B cell (primary cell): ENCODE measurements around the gene PSTPIP1. TPM values are rescaled to one million over a fixed set of nuclear protein-coding genes. Genes with fewer than 3 reads are reported as not detected.
A peak's percentile ranks its signal among the peaks of the same experiment; 100 is the strongest.

Source experiments
- ATAC-seq: fragments of 200-7000 bp; cut with Tn5 transposase; one replicate; pipeline ENCODE4 v1.10.0; 2021; ENCODE audit warnings: low read depth, mild to moderate bottlenecking, moderate number of reproducible peaks, moderate library complexity
- CTCF ChIA-PET: fragments of 350-600 bp; sonication (Branson Sonifier 250); formaldehyde crosslinking; loops from one replicate; lab custom pipeline; 2021; ENCODE audit warnings: antibody characterized with exemption, inconsistent platforms; lab: Charles Lee
- POLR2A ChIA-PET: fragments of 350-600 bp; sonication (Branson Sonifier 250); formaldehyde crosslinking; loops from one replicate; lab custom pipeline; 2021; ENCODE audit warnings: antibody characterized with exemption; lab: Charles Lee
- DNase-seq: peaks from one replicate; pipeline ENCODE4 v3.0.0; 2013
- H2AFZ ChIP-seq: 2 replicates; pipeline ENCODE4 v1.6.1; 2012; ENCODE audit warnings: mild to moderate bottlenecking, low read depth, low read length; ENCODE audit not compliant: insufficient read depth, poor library complexity, severe bottlenecking
- H3K27ac ChIP-seq, 2 donors: 1 replicate in 1 of 2; 2 replicates in 1 of 2; pipeline ENCODE4 v1.5.1; 2012 to 2013; ENCODE audit warnings: low read length in 2 of 2, mild to moderate bottlenecking in 2 of 2, moderate library complexity in 1 of 2
- H3K27me3 ChIP-seq, 4 experiments: fragments of 200-600 bp in 1 of 4; sonication (generic) in 1 of 4; replicated peaks in 1 of 4; 1 replicate in 2 of 4; 2 replicates in 2 of 4; pipeline versions ENCODE4 v1.6.1 to v1.7.0; 2013 to 2016; ENCODE audit warnings: low read length in 3 of 4, mild to moderate bottlenecking in 2 of 4, mixed read lengths in 1 of 4, moderate library complexity in 1 of 4; ENCODE audit not compliant: insufficient read depth in 4 of 4, control insufficient read depth in 3 of 4; ENCODE audit errors: control extremely low read depth in 1 of 4
- H3K36me3 ChIP-seq, 2 experiments: replicated peaks in 1 of 2; 1 replicate in 1 of 2; 2 replicates in 1 of 2; pipeline versions ENCODE4 v1.6.1 to v1.7.1; 2013; ENCODE audit warnings: low read length in 1 of 2; ENCODE audit not compliant: insufficient read depth in 2 of 2, control insufficient read depth in 1 of 2; ENCODE audit errors: control extremely low read depth in 1 of 2, extremely low read depth in 1 of 2
- H3K4me1 ChIP-seq, 2 donors: fragments of 200-600 bp in 1 of 2; sonication (generic) in 1 of 2; 1 replicate in 1 of 2; 2 replicates in 1 of 2; pipeline versions ENCODE4 v1.5.1 to v1.6.1; 2013 to 2017; ENCODE audit warnings: low read length in 2 of 2; ENCODE audit not compliant: control insufficient read depth in 2 of 2, insufficient read depth in 2 of 2
- H3K4me2 ChIP-seq: replicated peaks from 2 replicates; pipeline ENCODE3; 2012; ENCODE audit warnings: mild to moderate bottlenecking, low read depth, low read length; ENCODE audit not compliant: poor library complexity, severe bottlenecking
- H3K4me3 ChIP-seq, 5 experiments: fragments of 200-600 bp in 1 of 5; sonication (generic) in 1 of 5; 1 replicate in 3 of 5; 2 replicates in 2 of 5; pipeline versions ENCODE4 v1.5.1 to v1.7.0; 2011 to 2016; ENCODE audit warnings: low read length in 4 of 5, mild to moderate bottlenecking in 4 of 5, low read depth in 2 of 5, control low read depth in 1 of 5, moderate library complexity in 1 of 5; ENCODE audit not compliant: insufficient read depth in 1 of 5; ENCODE audit errors: control extremely low read depth in 1 of 5, extremely low read depth in 1 of 5
- H3K79me2 ChIP-seq: fragments of 200-600 bp; sonication (generic); one replicate; pipeline ENCODE4 v1.6.0; 2016; ENCODE audit warnings: low read length; ENCODE audit not compliant: control insufficient read depth, insufficient read depth
- H3K9ac ChIP-seq: fragments of 200-600 bp; sonication (generic); 2 replicates; pipeline ENCODE4 v1.6.1; 2017; ENCODE audit warnings: mild to moderate bottlenecking, low read length, moderate library complexity
- H3K9me3 ChIP-seq, 3 donors: one replicate each; pipeline versions ENCODE4 v1.6.1 to v1.7.1; 2013; ENCODE audit warnings: low read length in 2 of 3; ENCODE audit not compliant: control insufficient read depth in 2 of 3, insufficient read depth in 1 of 3; ENCODE audit errors: control extremely low read depth in 1 of 3
- H4K20me1 ChIP-seq: 2 replicates; pipeline ENCODE4 v1.6.0; 2012; ENCODE audit warnings: mild to moderate bottlenecking, low read length; ENCODE audit not compliant: insufficient read depth, control insufficient read depth, poor library complexity, severe bottlenecking
- H3K27ac Mint-ChIP-seq: one replicate; pipeline ENCODE4 v1.8.0; 2021; ENCODE audit warnings: mixed read lengths
- H3K27me3 Mint-ChIP-seq: one replicate; pipeline ENCODE4 v1.8.0; 2021; ENCODE audit warnings: mixed read lengths
- H3K4me1 Mint-ChIP-seq: one replicate; pipeline ENCODE4 v1.8.0; 2021; ENCODE audit warnings: mixed read lengths
- H3K4me3 Mint-ChIP-seq: one replicate; pipeline ENCODE4 v1.8.0; 2021; ENCODE audit warnings: mixed read lengths
- H3K9me3 Mint-ChIP-seq: one replicate; pipeline ENCODE4 v1.8.0; 2022; ENCODE audit warnings: mixed read lengths; ENCODE audit not compliant: insufficient read depth
- EZH2 ChIP-seq: IDR thresholded peaks from 2 replicates; pipeline ENCODE4 v1.6.1; 2012; ENCODE audit warnings: borderline replicate concordance, low read depth, mild to moderate bottlenecking, moderate library complexity, low read length; ENCODE audit not compliant: insufficient read depth, poor library complexity, severe bottlenecking
- WGBS: methylation state at CpG from one replicate; pipeline ENCODE4 v1.1.5; 2013; ENCODE audit warnings: missing lambda C conversion rate; ENCODE audit not compliant: insufficient coverage; 5-methylcytosine and 5-hydroxymethylcytosine counted together
- intact Hi-C: fragments of 100-400 bp; cut with micrococcal nuclease; formaldehyde crosslinking; loops from one replicate; pipeline ENCODE4 v1.10.0; 2022
- polyA plus RNA-seq: library from polyadenylated mRNA; depleted of rRNA; stranded (reverse); fragments of >200 nt; gene quantifications from 2 replicates; pipeline ENCODE4 v1.2.3, GENCODE V29; 2012
- total RNA-seq, 2 donors: library from RNA; stranded (reverse); fragments of 120-200 nt in 1 of 2; gene quantifications; 1 replicate in 1 of 2; 2 replicates in 1 of 2; pipeline versions ENCODE4 v1.2.3 to v1.2.4, GENCODE V29; 2013 to 2022
- TF ChIP-seq, protein P1 (sequence below): fragments of 200-600 bp; IDR thresholded peaks from one replicate; pipeline ENCODE4 v1.8.0; 2022; ENCODE audit warnings: antibody characterized with exemption, mild to moderate bottlenecking

PSTPIP1 gene
- total and polyA plus RNA-seq, 2 donors (not counting 1 experiment from before 2014, with no cell fraction given): 69.0 to 79.3 TPM

GRCh38 chr15:76988867-76989780, 5.8 kb upstream of the PSTPIP1 start:
- Mint-ChIP-seq H3K9me3 (no peaks in the 10 kb centered on the region), H3K27ac (peak overlapping the region; percentile 89), H3K4me3 (peak overlapping the region; percentile 50), H3K27me3 (no peaks in the 10 kb centered on the region), H3K4me1 (peaks cover 32% of the 10 kb centered on the region)
- peaks cover 19 to 26% of the 10 kb centered on the region in 2 donors for H3K4me1 ChIP-seq
- intact Hi-C loops: no loop called here
- no peak overlapping the region for H3K27ac ChIP-seq
- peak overlapping the region; percentile 49 for H3K4me2 ChIP-seq
- H3K27me3 ChIP-seq: no peaks in the 10 kb centered on the region
- 90% methylated on average over 9 of the region's 12 CpGs for WGBS
- H3K9ac ChIP-seq: peak overlapping the region; percentile 35
- H4K20me1 ChIP-seq: no peaks in the 10 kb centered on the region
- no peaks in the 10 kb centered on the region for H3K79me2 ChIP-seq
- peak overlapping the region; percentile 67 for H2AFZ ChIP-seq
- ATAC-seq: no peak
- no peaks in the 10 kb centered on the region for H3K36me3 ChIP-seq
- no peak for DNase-seq
- no peaks in the 10 kb centered on the region for H3K9me3 ChIP-seq
- POLR2A ChIA-PET: no interaction called here
- CTCF ChIA-PET: interaction anchor here (1.5 to 1.6 kb wide), 3 partner anchors 15 to 84 kb away, joined by 4 to 7 read pairs (median 5); partner anchors contain the start of gene SCAPER
- no peak for TF ChIP-seq EZH2
- TF ChIP-seq, protein P1, sequence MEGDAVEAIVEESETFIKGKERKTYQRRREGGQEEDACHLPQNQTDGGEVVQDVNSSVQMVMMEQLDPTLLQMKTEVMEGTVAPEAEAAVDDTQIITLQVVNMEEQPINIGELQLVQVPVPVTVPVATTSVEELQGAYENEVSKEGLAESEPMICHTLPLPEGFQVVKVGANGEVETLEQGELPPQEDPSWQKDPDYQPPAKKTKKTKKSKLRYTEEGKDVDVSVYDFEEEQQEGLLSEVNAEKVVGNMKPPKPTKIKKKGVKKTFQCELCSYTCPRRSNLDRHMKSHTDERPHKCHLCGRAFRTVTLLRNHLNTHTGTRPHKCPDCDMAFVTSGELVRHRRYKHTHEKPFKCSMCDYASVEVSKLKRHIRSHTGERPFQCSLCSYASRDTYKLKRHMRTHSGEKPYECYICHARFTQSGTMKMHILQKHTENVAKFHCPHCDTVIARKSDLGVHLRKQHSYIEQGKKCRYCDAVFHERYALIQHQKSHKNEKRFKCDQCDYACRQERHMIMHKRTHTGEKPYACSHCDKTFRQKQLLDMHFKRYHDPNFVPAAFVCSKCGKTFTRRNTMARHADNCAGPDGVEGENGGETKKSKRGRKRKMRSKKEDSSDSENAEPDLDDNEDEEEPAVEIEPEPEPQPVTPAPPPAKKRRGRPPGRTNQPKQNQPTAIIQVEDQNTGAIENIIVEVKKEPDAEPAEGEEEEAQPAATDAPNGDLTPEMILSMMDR: no peak
- H3K4me3 ChIP-seq: no peak overlapping the region

GRCh38 chr15:76991048-76991447, 3.9 kb upstream of the PSTPIP1 start:
- Histone ChIP-seq H3K36me3 (no peaks in the 10 kb centered on the region), H3K4me2 (no peak overlapping the region), H3K79me2 (peaks cover 19% of the 10 kb centered on the region), H3K4me1 (peaks cover 33 to 45% of the 10 kb centered on the region in 2 donors), H2AFZ (no peak overlapping the region), H3K9me3 (no peaks in the 10 kb centered on the region), H4K20me1 (no peaks in the 10 kb centered on the region), H3K27me3 (no peaks in the 10 kb centered on the region), H3K9ac (no peak overlapping the region), H3K4me3 (no peak overlapping the region), H3K27ac (no peak overlapping the region)
- CTCF ChIA-PET: no interaction called here
- Mint-ChIP-seq H3K4me1 (peaks cover 51% of the 10 kb centered on the region), H3K9me3 (no peaks in the 10 kb centered on the region), H3K4me3 (no peak overlapping the region), H3K27ac (no peak overlapping the region), H3K27me3 (no peaks in the 10 kb centered on the region)
- ATAC-seq: no peak
- TF ChIP-seq, protein P1: no peak
- no peak for TF ChIP-seq EZH2
- intact Hi-C loops: loop anchor here (10.0 kb wide), 1 partner anchor 86 kb away; the partner anchor contains the start of gene SCAPER
- WGBS: 97% methylated on average over 5 of the region's 7 CpGs
- POLR2A ChIA-PET: no interaction called here
- DNase-seq: no peak
